NT2/D1 (cell line): ENCODE measurements around the gene LGALS4.

Source experiments
- YY1 ChIP-seq: IDR thresholded peaks from 2 replicates; pipeline ENCODE4 v1.6.1; 2011; ENCODE audit not compliant: insufficient read length, insufficient read depth
- ZNF274 ChIP-seq: IDR thresholded peaks from 2 replicates; pipeline ENCODE4 v1.6.1; 2011; ENCODE audit warnings: mild to moderate bottlenecking, low read depth, low read length

GRCh38 chr19:38784224-38784623 is 28.5 kb downstream of the LGALS4 start:
- TF ChIP-seq ZNF274, result no peak
- TF ChIP-seq YY1, result no peak
